Lung (tissue), 12 donors: ENCODE results near the gene SPCS3. TPM values are rescaled to one million over a fixed set of nuclear protein-coding genes. Genes with fewer than 3 reads are reported as not detected.
"Not testable (repeated sequence)": the region's sequence is repeated elsewhere in the genome, so short reads cannot be mapped to it uniquely, and the experiment has no call there.

Experiments
- ATAC-seq: fragments of 200-7000 bp; cut with Tn5 transposase; one replicate; pipeline ENCODE4 v1.9.1; 2020; ENCODE audit warnings: moderate number of reproducible peaks; ENCODE audit not compliant: insufficient read depth, low FRiP score
- DNase-seq, 3 donors: peaks; one replicate each; pipeline ENCODE4 v3.0.0-alpha.2; 2013 to 2017
- H3K27ac ChIP-seq, 2 donors: one replicate each; pipeline ENCODE4 v1.5.1; 2013; ENCODE audit warnings: mild to moderate bottlenecking in 2 of 2, moderate library complexity in 2 of 2, control low read depth in 1 of 2, inconsistent platforms in 1 of 2, low read depth in 1 of 2, low read length in 1 of 2
- H3K27me3 ChIP-seq, 3 donors: one replicate each; pipeline ENCODE4 v1.5.1; 2013; ENCODE audit warnings: low read length in 2 of 3; ENCODE audit not compliant: control insufficient read depth in 3 of 3, insufficient read depth in 3 of 3
- H3K36me3 ChIP-seq, 4 donors: one replicate each; pipeline ENCODE4 v1.5.1; 2013; ENCODE audit warnings: low read length in 4 of 4, mild to moderate bottlenecking in 1 of 4, moderate library complexity in 1 of 4; ENCODE audit not compliant: control insufficient read depth in 4 of 4, insufficient read depth in 4 of 4
- H3K4me1 ChIP-seq, 5 donors: one replicate each; pipeline ENCODE4 v1.5.1; 2013; ENCODE audit warnings: low read length in 5 of 5, mild to moderate bottlenecking in 2 of 5, moderate library complexity in 1 of 5; ENCODE audit not compliant: control insufficient read depth in 5 of 5, insufficient read depth in 5 of 5
- H3K4me3 ChIP-seq: one replicate; pipeline ENCODE4 v1.5.1; 2013; ENCODE audit warnings: mild to moderate bottlenecking, control low read depth, moderate library complexity
- H3K9ac ChIP-seq, 2 donors: one replicate each; pipeline ENCODE4 v1.5.1; 2013; ENCODE audit warnings: low read length in 2 of 2, control low read depth in 1 of 2; ENCODE audit not compliant: insufficient read depth in 1 of 2
- H3K9me3 ChIP-seq, 4 donors: one replicate each; pipeline ENCODE4 v1.5.1; 2013; ENCODE audit warnings: low read length in 3 of 4, mild to moderate bottlenecking in 1 of 4, moderate library complexity in 1 of 4; ENCODE audit not compliant: control insufficient read depth in 4 of 4, insufficient read depth in 3 of 4
- CTCF ChIP-seq: IDR thresholded peaks from 2 replicates; pipeline ENCODE4 v1.5.1; 2012; ENCODE audit warnings: mild to moderate bottlenecking; ENCODE audit errors: control extremely low read depth, extremely low read depth
- WGBS, 2 donors: extraction: QIAGEN DNeasy Blood & Tissue Kit; methylation state at CpG; one replicate each; pipeline ENCODE4 v1.1.7; 2013; 5-methylcytosine and 5-hydroxymethylcytosine counted together
- polyA plus RNA-seq, 2 donors: library from polyadenylated mRNA; stranded (reverse); fragments of 200-250 nt; gene quantifications; one replicate each; pipeline ENCODE4 v1.2.1, GENCODE V29; 2013
- total RNA-seq, 2 donors: library from RNA; depleted of rRNA in 1 of 2; stranded (reverse); fragments of >200 nt in 1 of 2; gene quantifications; one replicate each; pipeline ENCODE4 v1.2.1, GENCODE V29; 2014 to 2021
- donor health status: control.
- donor health status: control.
- donor health status: Bipolar disorder and iron deficiency.
- donor health status: healthy.
- donor health status: DM: yes; HTN: yes; CAD: no.

The SPCS3 gene
- total and polyA plus RNA-seq, 4 donors, result 39.4 to 170 (median 85.8) TPM

- DNase-seq, result no peak
- no peaks in the 10 kb centered on the region for H3K27me3 ChIP-seq
- no peak for TF ChIP-seq CTCF
- peak overlapping the region in 1 of 2 donors; percentile 99 for H3K27ac ChIP-seq
- WGBS, 2 donors, result 44 to 61% methylated on average over 5 of the region's 5 CpGs
- H3K4me3 ChIP-seq, result no peak overlapping the region
- H3K9ac ChIP-seq, result peak overlapping the region in 1 of 2 donors; percentile 91
- H3K4me1 ChIP-seq, result peaks cover 0 to 18% (median 7%) of the 10 kb centered on the region in 5 donors
- H3K36me3 ChIP-seq, result peaks cover 0 to 4% (median 2%) of the 10 kb centered on the region in 4 donors
- no peaks in the 10 kb centered on the region for H3K9me3 ChIP-seq
- ATAC-seq, result no peak
These were observed 1.8 kb downstream of the SPCS3 start for GRCh38 chr4:176321589-176321988.

GRCh38 chr4:176323511-176324160, 3.9 kb downstream of the SPCS3 start:
- no peaks in the 10 kb centered on the region for H3K9me3 ChIP-seq
- no peak overlapping the region for H3K27ac ChIP-seq
- no peaks in the 10 kb centered on the region for H3K27me3 ChIP-seq
- H3K4me1 ChIP-seq, result peaks cover 0 to 18% (median 7%) of the 10 kb centered on the region in 5 donors
- ATAC-seq, result no peak
- H3K36me3 ChIP-seq, result peaks cover 0 to 6% (median 3%) of the 10 kb centered on the region in 4 donors
- TF ChIP-seq CTCF, result no peak
- no peak overlapping the region for H3K4me3 ChIP-seq
- DNase-seq, result peak in 1 of 3 donors; percentile 9
- H3K9ac ChIP-seq, result no peak overlapping the region
- WGBS, 2 donors, result 73 to 86% methylated on average over 3 of the region's 3 CpGs

- H3K4me3 ChIP-seq, H3K9me3 ChIP-seq, H3K9ac ChIP-seq, ATAC-seq, H3K27ac ChIP-seq, H3K27me3 ChIP-seq, DNase-seq, H3K36me3 ChIP-seq: not testable (repeated sequence)
- H3K4me1 ChIP-seq, result peaks cover 0 to 12% (median 7%) of the 10 kb centered on the region in 5 donors
- WGBS, 2 donors, result 45 to 65% methylated on average over 8 of the region's 8 CpGs
These were observed 5.1 kb downstream of the SPCS3 start for GRCh38 chr4:176324876-176325275.

GRCh38 chr4:176333076-176333475, 13.3 kb downstream of the SPCS3 start:
- Histone ChIP-seq H3K27me3 (no peaks in the 10 kb centered on the region), H3K9me3 (no peaks in the 10 kb centered on the region), H3K9ac (no peak overlapping the region), H3K4me3 (no peak overlapping the region), H3K4me1 (peaks cover 0 to 10% (median 0%) of the 10 kb centered on the region in 5 donors), H3K27ac (no peak overlapping the region), H3K36me3 (peaks cover 0 to 9% (median 4%) of the 10 kb centered on the region in 4 donors)
- WGBS, 2 donors, result 43 to 49% methylated on average over 3 of the region's 3 CpGs
- ATAC-seq, result no peak
- no peak for TF ChIP-seq CTCF
- peak in 1 of 3 donors; percentile 10 for DNase-seq
